ENCODE measurements around the gene VRK2. TPM values are rescaled to one million over a fixed set of nuclear protein-coding genes. Genes with fewer than 3 reads are reported as not detected.
"Not testable (repeated sequence)": the region's sequence is repeated elsewhere in the genome, so short reads cannot be mapped to it uniquely, and the experiment has no call there.

VRK2 gene
- polyA plus RNA-seq, 3 donors = 19.0 to 22.7 (median 19.6) TPM

DNA sequence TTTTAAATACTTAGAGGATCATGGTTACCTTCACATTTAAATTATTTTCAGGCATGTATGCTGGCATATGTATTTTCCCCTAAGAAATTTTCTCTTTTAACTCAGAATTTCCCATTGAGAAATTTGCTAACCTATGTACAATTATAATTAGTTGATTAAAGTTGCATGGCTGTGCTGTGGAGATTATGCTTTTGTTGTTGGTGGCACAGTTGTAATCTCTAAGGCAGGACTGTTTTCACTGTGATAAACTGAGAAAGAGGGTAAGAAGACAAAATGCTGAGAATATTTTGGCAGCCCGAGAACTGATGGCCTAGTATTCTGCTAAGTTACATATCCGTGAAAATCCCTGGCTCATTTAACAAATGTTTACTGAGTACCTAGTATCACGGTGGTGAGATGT lies 1.4 kb downstream of the VRK2 start:
- no peak for DNase-seq

DNA sequence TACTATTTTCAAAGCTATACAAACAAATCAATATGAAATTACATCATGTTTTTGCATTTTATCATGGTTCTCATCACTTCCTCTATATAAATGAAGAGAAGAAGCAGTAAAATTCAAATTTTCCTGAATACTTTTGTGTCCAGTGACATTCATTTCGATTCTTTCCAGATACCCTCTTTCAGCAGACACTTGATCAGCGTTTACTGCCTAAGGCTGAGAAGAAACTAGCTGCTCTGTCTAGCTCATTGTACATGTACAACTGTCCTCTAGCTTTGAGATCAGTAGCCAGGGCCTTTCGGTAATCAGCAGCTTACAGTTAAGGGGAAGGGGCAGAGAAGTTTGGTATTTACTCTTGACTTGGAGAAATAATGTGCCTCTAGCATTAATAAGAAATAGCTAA lies 4.8 kb downstream of the VRK2 start:
- DNase-seq = no peak

DNA sequence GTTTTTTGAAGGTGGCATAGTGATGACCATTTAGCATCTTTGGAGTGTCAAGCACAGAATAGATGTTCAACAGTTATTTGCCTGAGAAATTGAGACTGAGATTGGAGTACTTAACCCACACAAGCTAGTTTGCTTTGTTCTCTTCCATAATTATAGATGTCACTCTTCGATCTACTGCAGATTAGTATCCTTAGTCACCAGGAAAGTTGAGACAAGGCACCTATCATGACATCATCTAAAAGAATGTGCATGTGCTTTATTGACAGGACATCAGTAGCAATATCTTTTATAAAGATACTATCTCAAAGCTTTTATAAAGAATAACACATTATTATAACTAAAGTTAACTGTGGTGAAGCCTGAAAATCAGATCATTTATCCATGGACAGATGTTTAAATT lies 6.4 kb downstream of the VRK2 start:
- DNase-seq = no peak

DNA sequence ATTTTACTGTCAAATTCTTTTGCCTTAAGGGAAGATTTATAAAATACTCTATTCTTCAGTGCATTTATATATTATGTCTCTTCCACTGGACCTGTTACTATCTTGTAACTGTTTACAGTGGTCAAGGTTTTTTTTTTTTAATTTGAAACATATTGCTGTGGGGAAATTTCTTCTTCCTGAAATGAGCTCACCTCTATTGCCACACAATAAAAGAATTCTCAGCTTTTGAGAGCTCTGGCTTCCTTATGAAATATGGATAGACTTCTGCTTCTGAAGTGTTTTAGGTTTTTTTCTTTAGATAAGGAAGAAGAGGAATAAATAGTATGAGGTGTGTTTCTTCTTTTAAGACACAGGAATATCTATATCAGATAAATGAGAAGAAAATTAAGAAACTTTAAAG lies 7.7 kb downstream of the VRK2 start:
- DNase-seq = no peak

DNA sequence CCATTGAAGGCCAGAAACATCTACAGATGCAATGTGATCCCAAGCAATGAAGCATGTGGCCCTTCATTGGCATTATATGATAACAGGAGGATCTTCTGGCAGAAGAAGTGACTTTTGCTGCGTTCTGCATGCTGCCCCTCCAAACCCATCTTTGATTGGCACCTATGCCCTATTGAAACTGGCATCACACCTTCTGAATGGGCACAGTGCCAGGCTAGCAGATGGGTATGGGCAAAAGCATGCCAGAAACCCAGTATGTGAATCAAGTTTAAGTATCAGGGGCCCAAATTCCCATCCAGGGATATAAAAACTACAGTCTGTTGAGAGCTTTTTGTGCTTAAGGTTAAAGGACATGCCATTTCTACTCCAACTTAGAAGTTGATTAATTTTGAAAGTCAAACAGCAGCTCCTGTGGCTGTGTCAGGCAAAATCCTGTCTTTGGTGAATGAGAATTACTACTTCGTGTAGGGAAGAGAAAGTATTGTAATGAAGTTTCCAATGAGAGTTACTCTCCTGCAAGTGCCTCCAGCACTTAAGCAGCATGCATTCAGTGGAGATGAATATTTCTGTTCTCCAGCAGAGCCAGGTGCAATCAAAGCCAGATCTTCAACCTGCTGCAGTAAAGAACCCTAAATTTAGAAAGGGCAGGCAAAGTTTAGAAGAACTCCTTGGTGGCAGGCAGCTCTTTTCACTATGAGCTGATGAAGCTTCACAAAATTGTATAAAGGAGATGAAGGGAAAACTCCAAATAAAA lies 8.6 kb downstream of the VRK2 start:
- no peak for DNase-seq

DNA sequence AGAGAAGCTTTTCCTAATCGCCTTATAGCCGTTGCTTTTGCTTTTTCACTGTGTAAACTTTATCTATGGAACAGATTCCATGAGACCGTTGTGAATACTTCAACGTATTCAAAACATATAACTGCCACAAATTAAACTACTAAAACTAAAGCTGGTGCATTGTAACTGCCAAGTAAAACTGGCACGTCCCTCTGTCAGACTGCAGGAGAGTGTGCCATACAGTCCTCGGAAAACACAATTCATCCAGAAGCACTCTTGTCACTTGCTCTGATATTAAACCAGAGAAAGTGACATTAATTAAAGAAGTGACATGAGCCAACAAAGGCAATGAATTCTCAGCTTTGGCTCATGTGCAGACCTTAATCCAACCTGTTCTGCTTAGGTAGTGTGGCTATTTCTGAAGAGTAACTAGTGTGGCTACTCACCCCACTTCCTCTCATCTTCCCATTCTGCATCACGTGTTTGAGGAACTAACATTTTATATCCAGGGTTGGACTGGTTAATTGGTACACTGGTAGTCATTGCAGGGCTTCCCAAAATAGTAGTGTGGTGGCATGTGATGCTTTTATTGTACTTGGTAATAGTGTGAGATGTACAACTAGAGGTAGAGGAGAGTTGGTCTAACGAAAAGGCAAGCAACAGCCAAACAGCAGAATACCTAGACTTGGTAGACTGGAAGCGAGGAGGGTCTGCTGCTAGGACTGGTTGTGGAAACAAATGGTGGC lies 9.7 kb downstream of the VRK2 start:
- no peak for DNase-seq

DNA sequence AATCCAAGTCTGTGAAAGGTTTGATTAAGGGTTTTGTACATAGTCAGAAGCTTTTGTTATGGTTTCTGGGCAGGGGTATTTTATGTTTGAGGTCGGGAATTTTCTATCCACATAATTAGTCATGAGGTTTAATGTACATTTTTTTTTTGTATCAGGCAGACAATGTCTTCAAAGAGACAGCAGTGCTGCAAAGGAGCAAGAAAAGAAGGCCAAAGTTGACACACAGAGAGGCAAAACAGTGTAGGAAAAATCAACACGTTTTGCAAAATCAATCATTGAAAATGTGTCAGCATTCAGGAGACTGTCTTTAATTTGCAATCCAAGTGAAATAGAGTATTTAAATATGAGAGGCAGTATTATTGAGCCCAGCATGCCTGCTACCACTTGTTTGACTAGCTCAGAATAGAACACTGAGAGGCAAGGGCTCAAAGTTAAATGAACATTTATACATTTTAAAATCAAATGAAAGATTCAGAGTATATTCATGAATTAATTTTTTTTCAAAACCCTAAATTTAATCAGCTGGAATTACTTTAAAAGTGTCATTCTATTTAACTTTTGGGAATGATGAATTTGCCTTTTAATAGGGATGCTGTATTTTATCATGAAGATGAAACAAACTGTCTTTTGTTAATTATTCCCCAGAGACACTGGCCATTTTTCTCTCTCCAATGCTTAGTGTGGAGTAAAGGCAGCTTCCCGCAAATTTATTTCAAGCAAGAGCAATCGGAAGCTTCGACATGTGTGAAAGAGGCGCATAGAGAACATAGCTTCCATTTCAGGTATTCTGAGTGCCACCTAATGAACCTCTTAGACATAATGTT lies 11.3 kb downstream of the VRK2 start:
- DNase-seq = no peak

DNA sequence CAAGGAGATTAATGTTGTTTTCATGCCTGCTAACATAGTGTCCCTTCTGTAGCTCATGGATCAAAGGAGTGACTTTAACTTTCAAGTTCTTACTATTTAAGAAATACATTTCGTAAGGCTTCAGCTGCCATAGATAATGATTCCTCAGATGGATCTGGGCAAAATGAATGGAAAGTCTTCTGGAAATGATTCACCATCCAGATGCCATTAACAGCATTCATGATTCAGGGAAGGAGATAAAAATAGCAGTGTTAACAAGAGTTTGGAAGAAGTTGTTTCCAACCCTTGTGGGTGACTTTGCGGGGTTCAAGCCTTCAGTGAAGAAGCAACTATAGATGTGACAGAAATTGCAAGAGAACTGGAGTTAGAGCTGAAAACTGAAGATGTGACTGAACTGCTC lies 17.0 kb downstream of the VRK2 start:
- DNase-seq = no peak

DNA sequence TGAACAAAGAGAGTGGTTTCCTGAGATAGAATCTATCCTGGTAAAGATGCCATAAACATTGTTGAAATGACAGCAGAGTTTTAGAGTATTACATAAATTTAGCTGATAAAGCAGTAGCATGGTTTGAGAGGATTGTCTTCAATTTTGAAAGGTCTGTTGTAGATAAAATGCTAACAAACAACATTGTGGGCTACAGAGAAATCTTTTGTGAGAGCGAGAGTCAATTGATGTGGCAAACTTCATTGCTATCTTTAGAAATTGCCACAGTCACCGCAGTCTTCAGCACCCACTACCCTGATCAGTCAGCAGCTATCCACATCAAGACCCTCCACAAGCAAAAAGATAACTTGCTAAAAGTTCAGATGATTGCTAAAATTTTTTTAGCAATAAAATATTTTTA lies 17.5 kb downstream of the VRK2 start:
- DNase-seq = no peak

DNA sequence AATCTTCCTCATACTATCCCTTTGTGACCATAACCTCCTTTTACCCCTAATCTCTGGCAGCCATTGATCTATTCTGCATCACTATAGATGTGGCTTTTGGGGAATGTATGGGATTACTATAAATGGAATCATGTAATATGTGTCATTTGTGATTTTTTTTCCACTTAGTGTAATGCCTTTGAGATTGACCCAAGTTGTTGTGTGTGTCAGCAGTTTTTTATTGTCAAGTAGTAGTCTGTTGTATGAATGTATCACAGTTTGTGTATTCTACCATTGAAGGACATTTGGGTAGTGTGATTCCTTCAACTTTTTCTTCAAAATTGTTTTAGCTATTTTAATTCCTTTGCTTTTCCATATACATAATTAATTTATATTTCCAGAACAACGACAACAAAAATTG lies 18.6 kb downstream of the VRK2 start:
- DNase-seq = no peak

DNA sequence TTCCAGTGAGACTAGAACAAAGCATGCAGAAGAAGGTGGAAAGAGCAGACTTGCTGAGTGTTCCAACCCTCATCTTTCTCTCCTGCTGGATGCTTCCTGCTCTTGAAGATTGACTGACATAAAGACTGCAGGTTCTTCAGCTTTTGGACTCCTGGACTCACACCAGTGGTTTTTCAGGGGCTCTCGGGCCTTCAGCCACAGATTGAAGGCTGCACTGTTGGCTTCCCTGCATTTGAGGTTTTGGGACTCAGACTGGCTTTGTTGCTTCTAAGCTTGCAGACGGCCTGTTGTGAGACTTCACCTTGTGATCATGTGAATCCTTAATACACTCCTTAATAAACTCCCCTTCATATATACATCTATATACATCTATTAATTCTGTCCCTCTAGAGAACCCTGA lies 20.4 kb downstream of the VRK2 start:
- DNase-seq = no peak

DNA sequence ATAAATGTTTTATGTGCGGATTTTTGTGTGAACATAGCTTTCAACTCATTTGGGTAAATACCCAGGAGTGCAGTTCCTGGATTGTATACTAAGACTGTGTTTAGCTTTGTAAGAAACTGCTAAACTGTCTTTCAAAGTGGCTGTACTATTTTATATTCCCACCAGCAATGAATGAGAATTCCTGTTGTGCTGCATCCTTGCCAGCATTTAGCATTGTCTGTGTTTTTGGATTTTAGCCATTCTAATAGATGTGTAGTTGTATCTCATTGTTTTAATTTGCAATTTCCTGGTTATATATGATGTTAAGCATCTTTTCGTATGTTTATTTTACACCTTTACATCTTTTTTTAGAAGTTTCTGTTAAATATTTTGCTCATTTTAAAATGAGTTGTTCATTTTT lies 24.2 kb downstream of the VRK2 start:
- DNase-seq = no peak

DNA sequence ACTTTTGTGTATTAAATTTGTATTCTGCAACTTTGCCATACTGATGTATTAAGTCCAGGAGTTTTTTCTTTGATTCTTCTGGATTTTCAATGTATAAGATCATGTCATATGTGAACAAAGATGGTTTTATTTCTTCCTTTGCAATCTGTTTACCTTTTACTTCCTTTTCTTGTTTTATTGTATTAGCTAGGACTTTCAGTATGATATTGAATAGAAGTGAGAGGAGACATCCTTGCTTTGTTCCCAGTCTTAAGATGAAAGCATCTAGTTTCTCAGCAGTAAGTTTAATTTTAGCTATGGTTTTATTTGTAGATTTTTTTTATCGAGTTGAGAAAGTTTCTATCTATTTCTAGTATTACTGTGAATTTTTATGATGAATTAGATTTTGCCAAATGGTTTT lies 25.5 kb downstream of the VRK2 start:
- no peak for DNase-seq

DNA sequence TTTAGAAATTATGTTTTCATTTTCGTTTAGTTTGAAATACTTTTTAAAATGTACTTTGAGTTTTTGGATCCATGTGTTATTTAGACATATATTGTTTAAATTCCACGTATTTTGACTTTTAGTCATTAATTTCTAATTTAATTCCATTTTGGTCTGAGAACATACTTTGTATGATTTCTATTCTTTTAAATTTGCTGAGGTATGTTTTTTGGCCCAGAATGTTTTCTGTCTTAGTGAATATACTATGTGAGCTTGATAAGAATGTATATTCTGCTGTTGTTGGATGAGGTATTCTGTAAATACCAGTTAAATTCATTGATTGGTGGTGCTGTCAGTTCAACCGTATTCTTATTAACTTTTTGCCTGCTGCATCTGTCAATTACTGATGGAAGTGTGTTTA lies 26.4 kb downstream of the VRK2 start:
- no peak for DNase-seq

DNA sequence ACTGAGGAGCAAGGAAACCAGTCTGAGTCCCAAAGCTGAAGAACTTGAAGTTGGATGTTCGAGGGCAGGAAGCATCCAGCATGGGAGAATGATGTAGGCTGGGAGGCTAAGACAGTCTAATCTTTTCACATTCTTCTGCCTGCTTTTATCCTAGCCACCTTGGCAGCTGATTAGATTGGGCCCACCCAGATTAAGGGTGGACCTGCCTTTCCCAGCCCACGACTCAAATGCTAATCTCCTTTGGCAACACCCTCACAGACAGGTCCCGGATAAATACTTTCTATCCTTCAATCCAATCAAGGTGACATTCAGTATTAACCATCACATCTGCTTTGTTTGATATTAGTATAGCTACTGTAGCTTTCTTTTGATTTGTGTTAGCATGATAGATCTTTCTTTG lies 27.1 kb downstream of the VRK2 start:
- no peak for DNase-seq

DNA sequence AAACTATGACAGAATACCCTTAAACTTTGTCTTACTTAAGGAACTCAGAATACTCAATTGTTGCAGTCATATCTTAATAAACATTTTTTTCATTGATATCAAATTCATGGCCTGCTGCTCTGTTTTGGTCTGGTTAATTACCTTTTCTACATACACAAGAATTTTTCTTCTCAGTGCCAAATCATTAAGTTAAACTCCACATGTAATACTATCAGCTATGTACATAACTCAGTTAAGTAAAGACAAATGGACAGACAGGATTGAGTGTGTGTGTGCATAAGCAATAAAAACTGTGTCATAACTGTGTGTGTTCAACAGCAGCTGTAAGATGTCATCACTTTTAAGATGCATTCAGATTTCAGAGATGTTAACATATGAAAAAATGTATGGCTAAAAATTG lies 34.4 kb downstream of the VRK2 start:
- no peak for DNase-seq

DNA sequence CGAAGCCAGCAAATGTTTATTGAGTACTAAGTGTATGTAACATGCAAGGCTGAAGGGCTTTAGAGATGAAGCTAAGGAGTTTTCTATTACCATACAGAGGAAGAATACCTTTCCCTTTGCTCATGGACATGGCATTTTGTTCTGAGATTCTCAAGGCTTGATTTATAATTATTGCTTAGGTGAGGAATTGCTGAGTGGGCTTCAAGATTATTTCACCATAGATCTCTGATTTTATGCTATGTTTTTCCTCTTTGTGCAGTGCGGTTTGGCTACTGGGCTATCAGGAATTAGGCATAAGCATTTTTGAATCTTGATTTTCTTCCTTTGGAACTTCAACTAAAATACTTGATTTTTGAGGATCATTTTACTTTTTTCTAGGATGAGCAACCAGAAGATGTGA lies 42.5 kb downstream of the VRK2 start:
- DNase-seq = no peak

DNA sequence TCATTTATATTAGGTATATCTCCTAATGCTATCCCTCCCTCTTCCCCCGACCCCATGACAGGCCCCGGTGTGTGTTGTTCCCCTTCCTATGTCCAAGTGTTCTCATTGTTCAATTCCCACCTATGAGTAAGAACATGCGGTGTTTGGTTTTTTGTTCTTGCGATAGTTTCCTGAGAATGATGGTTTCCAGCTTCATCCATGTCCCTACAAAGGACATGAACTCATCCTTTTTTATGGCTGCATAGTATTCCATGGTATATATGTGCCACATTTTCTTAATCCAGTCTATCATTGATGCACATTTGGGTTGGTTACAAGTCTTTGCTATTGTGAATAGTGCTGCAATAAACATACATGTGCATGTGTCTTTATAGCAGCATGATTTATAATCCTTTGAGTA lies 46.2 kb downstream of the VRK2 start:
- DNase-seq = not testable (repeated sequence)

DNA sequence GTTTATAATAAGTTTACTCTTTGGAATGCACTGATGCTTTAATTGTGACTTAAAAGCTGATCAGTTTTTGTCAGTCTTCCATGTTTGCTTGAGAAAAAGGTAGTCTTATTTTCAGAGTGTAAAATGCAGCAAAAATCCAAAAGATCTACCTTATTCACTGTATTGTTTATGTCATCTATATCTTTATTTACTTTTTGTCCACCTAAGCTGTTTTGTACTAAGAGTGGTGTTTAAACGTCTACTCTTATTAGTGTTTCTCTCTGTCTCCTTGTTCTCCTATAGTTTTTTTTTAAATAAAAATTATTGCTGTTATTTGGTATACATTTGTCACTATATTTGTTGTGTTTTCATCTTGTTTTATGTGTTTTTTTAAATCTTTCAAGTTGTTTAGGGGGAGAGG lies 50.4 kb downstream of the VRK2 start:
- no peak for DNase-seq

DNA sequence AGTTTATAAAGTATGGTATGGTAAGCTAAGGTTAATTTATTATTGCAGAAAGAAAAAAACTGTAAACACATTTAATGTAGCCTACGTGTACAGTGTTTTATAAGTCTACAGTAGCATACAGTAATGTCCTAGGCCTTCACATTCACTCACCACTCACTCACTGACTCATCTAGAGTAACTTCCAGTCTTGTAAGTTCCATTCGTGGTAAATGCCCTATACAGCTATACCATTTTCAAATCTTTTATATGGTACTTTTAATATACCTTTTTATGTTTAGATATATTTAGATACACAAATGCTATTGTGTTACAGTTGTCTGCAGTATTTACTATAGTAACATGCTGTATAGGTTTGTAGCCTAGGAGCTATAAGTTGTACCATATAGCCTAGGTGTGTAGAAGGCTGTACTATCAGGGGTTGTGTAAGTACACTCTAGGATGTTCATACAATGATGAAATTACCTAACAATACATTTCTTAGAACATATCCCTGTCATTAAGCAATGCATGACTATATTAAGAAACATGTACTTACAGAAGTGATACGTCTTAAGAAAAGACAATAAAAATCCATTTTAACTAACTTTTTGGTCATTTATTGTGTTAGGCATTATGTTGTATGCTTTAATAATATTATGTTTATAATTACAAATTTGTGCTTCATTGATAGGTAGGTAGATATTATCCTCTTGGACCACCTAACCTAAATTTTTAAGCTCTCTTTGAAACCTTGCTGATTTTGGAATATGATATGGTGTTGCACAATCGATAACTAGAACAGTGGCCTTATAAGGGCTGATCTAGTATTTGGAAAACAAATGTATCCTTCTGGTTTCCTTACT lies 51.9 kb downstream of the VRK2 start:
- DNase-seq = no peak

DNA sequence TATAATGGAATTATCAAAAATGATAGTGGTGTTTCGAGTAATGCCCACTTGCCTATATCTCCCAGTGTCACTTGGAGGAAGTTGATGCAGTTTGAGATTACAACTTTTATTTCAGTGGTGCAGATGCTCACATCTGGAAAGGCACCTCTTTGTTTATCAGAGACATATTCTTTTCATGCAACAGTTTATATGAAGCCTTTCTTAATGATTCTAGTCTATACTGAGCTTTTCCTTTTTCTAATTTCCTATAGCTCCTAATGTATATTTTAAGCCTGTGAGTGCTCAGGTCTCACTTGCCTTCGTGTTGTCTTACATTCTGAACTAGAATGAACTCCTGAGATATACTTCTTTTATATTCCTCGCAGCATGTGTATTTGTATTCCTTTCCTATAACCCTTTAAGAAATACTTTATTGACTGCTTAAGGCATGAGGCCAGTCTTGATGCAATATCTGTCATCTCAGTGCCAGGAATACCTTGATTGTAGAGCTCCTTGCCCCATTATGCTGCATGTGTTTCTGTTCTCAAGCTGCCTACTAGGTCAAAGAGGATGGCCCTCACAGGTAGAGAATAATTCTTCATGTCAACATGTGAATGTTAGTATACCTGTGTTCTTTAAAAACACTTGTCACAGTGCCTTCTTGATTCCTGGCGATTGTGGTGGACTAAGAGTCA lies 52.6 kb downstream of the VRK2 start:
- no peak for DNase-seq

Measured in renal pelvis (tissue), 4 donors.